Neuronal stem cell (in vitro differentiated cells): ENCODE results near the gene HCK.

Source experiments
- DNase-seq: peaks from one replicate; pipeline ENCODE4 v3.0.0-alpha.2; 2013; ENCODE audit warnings: low spot score
- H2AFZ ChIP-seq: one replicate; pipeline ENCODE4 v1.6.1; 2013; ENCODE audit warnings: mild to moderate bottlenecking, low read length, inconsistent platforms
- H2AK5ac ChIP-seq: 2 replicates; pipeline ENCODE4 v1.6.1; 2013; ENCODE audit warnings: low read depth, mild to moderate bottlenecking, inconsistent platforms, low read length, moderate library complexity, mixed read lengths
- H2BK120ac ChIP-seq: 2 replicates; pipeline ENCODE4 v1.6.1; 2013; ENCODE audit warnings: low read depth, mild to moderate bottlenecking, inconsistent platforms, low read length, moderate library complexity, mixed read lengths
- H2BK12ac ChIP-seq: one replicate; pipeline ENCODE4 v1.6.1; 2013; ENCODE audit warnings: low read length, inconsistent platforms
- H2BK15ac ChIP-seq: 2 replicates; pipeline ENCODE4 v1.6.1; 2013; ENCODE audit warnings: mild to moderate bottlenecking, low read length, inconsistent platforms, mixed read lengths
- H2BK5ac ChIP-seq: one replicate; pipeline ENCODE4 v1.6.1; 2013; ENCODE audit warnings: inconsistent platforms, mild to moderate bottlenecking, low read length, moderate library complexity
- H3K14ac ChIP-seq: one replicate; pipeline ENCODE4 v1.6.1; 2013; ENCODE audit warnings: low read length, inconsistent platforms
- H3K18ac ChIP-seq: 2 replicates; pipeline ENCODE4 v1.6.1; 2013; ENCODE audit warnings: low read length, inconsistent platforms
- H3K23ac ChIP-seq: 2 replicates; pipeline ENCODE4 v1.6.1; 2013; ENCODE audit warnings: low read depth, mild to moderate bottlenecking, mixed read lengths, low read length, inconsistent platforms; ENCODE audit not compliant: poor library complexity
- H3K27ac ChIP-seq: replicated peaks from 3 replicates; pipeline ENCODE4 v1.5.1; 2013; ENCODE audit warnings: low read length, inconsistent platforms
- H3K27me3 ChIP-seq, 3 experiments: 2 replicates each; pipeline ENCODE4 v1.6.1; 2013; ENCODE audit warnings: low read length in 3 of 3, mild to moderate bottlenecking in 2 of 3, inconsistent platforms in 1 of 3, low read depth in 1 of 3, mixed read lengths in 1 of 3, moderate library complexity in 1 of 3; ENCODE audit not compliant: control insufficient read depth in 3 of 3, insufficient read depth in 3 of 3
- H3K36me3 ChIP-seq, 2 donors: replicated peaks in 1 of 2; 2 replicates each; pipeline ENCODE4 v1.6.1; 2013; ENCODE audit warnings: low read length in 2 of 2; ENCODE audit not compliant: control insufficient read depth in 2 of 2, insufficient read depth in 2 of 2
- H3K4ac ChIP-seq: 2 replicates; pipeline ENCODE4 v1.6.1; 2013; ENCODE audit warnings: inconsistent platforms, mild to moderate bottlenecking, low read length, moderate library complexity
- H3K4me1 ChIP-seq, 2 donors: 1 replicate in 1 of 2; 2 replicates in 1 of 2; pipeline ENCODE4 v1.6.1; 2013; ENCODE audit warnings: low read length in 2 of 2, low read depth in 1 of 2; ENCODE audit not compliant: control insufficient read depth in 2 of 2, insufficient read depth in 1 of 2
- H3K4me2 ChIP-seq: one replicate; pipeline ENCODE4 v1.6.1; 2013; ENCODE audit warnings: mild to moderate bottlenecking, low read length, inconsistent platforms; ENCODE audit not compliant: insufficient read depth, poor library complexity, severe bottlenecking
- H3K4me3 ChIP-seq, 2 donors: 2 replicates each; pipeline ENCODE4 v1.5.1; 2013; ENCODE audit warnings: low read length in 2 of 2, mild to moderate bottlenecking in 2 of 2, inconsistent platforms in 1 of 2, moderate library complexity in 1 of 2
- H3K79me1 ChIP-seq: one replicate; pipeline ENCODE4 v1.6.1; 2013; ENCODE audit warnings: low read depth, mild to moderate bottlenecking, inconsistent platforms, low read length, moderate library complexity
- H3K9ac ChIP-seq: one replicate; pipeline ENCODE4 v1.6.1; 2013; ENCODE audit warnings: mild to moderate bottlenecking, low read depth, low read length, inconsistent platforms; ENCODE audit not compliant: poor library complexity
- H3K9me3 ChIP-seq, 2 donors: replicated peaks in 1 of 2; 2 replicates each; pipeline versions ENCODE3 to v1.6.1; 2013; ENCODE audit warnings: low read length in 2 of 2, mild to moderate bottlenecking in 2 of 2, inconsistent platforms in 1 of 2, low read depth in 1 of 2, mixed read lengths in 1 of 2, moderate library complexity in 1 of 2; ENCODE audit not compliant: control insufficient read depth in 2 of 2, insufficient read depth in 1 of 2
- H4K8ac ChIP-seq: one replicate; pipeline ENCODE4 v1.6.1; 2013; ENCODE audit warnings: low read depth, mild to moderate bottlenecking, inconsistent platforms, low read length, moderate library complexity
- H4K91ac ChIP-seq: one replicate; pipeline ENCODE4 v1.6.1; 2013; ENCODE audit warnings: low read length, low read depth, mild to moderate bottlenecking, inconsistent platforms; ENCODE audit not compliant: poor library complexity
- WGBS, 2 donors: extraction: QIAGEN DNeasy Blood & Tissue Kit; methylation state at CpG; one replicate each; pipeline ENCODE4 v1.1.7; 2013; ENCODE audit warnings: missing lambda C conversion rate in 2 of 2, mixed read lengths in 1 of 2; ENCODE audit not compliant: insufficient read length in 2 of 2, insufficient replicate concordance in 1 of 2; ENCODE audit errors: extremely low coverage in 2 of 2; 5-methylcytosine and 5-hydroxymethylcytosine counted together

The HCK gene

DNA sequence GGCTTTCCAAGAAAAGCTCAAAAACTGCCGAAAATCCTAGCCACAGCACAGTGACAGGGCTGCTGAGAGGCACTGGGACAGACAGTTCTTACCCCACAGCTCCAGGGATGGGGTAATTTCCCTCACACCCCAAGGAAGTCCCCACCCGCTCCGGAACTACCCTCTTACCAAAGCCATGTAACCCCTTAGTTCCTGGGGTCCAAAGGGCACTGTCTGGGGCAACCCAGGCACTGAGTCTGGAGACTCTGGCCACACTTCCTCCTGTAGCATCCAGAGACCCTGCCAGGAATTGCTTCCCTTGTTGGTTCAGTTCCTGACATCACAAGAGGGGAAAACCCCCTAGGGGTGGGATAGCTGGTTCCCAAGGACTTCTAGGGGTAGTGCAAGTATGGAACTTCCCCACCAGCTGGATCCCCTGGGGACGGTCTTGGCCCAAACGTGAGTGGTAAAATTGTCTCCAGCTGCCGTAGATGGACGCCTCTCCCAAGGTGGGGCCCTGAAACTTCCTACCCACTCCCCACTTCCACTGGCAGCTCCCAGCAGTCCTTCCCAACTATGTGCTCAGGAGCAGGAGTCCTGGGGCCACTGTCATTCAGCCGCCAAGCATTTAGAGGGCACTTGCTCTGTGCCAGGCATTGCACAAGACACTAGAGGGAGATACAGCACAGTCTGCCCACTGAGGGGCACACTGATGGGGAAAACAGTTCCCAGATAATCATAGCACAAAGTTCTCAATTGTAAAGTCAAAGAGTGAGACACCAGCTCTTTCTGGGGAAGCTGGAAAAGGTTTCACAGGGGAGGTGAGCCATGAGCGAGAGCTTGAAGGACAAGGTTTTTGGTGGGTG lies 17.2 kb upstream of the HCK start:
- Histone ChIP-seq H2BK5ac (no peak overlapping the region), H2AFZ (no peak overlapping the region), H2BK120ac (no peak overlapping the region), H3K4me2 (no peak overlapping the region), H3K23ac (no peak overlapping the region), H4K91ac (no peak overlapping the region), H4K8ac (no peak overlapping the region), H2BK15ac (no peak overlapping the region), H2BK12ac (no peak overlapping the region), H3K36me3 (no peaks in the 10 kb centered on the region), H3K4me3 (no peak overlapping the region), H2AK5ac (peak overlapping the region; percentile 11), H3K9me3 (no peaks in the 10 kb centered on the region), H3K27ac (no peak overlapping the region), H3K4me1 (peaks cover 0 to 1% of the 10 kb centered on the region in 2 donors), H3K9ac (no peak overlapping the region), H3K79me1 (no peaks in the 10 kb centered on the region), H3K14ac (no peak overlapping the region), H3K18ac (peak overlapping the region; percentile 16), H3K27me3 (peaks cover 0 to 52% (median 8%) of the 10 kb centered on the region in 3 experiments), H3K4ac (no peak overlapping the region)
- no peak for DNase-seq
- no CpG with 5 or more reads among the region's 9 CpGs for WGBS, 2 donors

GRCh38 chr20:32035426-32035779 lies 16.6 kb upstream of the HCK start:
- no peak overlapping the region for H3K4me3 ChIP-seq
- H3K9ac ChIP-seq = no peak overlapping the region
- H2AK5ac ChIP-seq = no peak overlapping the region
- H3K79me1 ChIP-seq = no peaks in the 10 kb centered on the region
- no peak overlapping the region for H3K23ac ChIP-seq
- H3K18ac ChIP-seq = no peak overlapping the region
- no peaks in the 10 kb centered on the region for H3K9me3 ChIP-seq
- H3K14ac ChIP-seq = no peak overlapping the region
- no peak overlapping the region for H4K8ac ChIP-seq
- H2BK12ac ChIP-seq = no peak overlapping the region
- H3K4me1 ChIP-seq = peaks cover 0 to 1% of the 10 kb centered on the region in 2 donors
- H2AFZ ChIP-seq = no peak overlapping the region
- H2BK120ac ChIP-seq = no peak overlapping the region
- H3K27me3 ChIP-seq = peaks cover 0 to 48% (median 8%) of the 10 kb centered on the region in 3 experiments
- H3K4ac ChIP-seq = no peak overlapping the region
- no peaks in the 10 kb centered on the region for H3K36me3 ChIP-seq
- no CpG with 5 or more reads among the region's 8 CpGs for WGBS, 2 donors
- no peak for DNase-seq
- H2BK15ac ChIP-seq = no peak overlapping the region
- H3K27ac ChIP-seq = no peak overlapping the region
- H3K4me2 ChIP-seq = no peak overlapping the region
- no peak overlapping the region for H2BK5ac ChIP-seq
- H4K91ac ChIP-seq = no peak overlapping the region

DNA sequence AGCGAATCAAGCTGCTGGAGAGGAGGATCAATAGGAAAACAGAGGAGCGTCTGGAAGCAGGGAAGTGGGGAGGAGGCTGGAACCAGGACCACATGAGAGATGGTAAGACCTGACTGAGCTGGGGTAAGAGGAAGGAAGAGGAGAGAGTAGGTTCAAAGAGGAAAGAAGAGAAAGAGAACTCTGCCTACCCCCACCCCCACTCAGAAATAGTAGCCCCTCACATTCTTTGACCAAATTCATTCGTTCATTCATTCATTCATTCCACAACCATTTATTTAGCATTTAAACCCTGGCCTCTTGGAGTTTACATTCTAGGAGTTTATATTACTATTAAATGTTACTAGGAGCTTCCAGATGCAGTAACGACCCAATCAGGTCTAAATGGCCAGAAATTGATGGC lies 15.8 kb upstream of the HCK start:
- Histone ChIP-seq H4K91ac (no peak overlapping the region), H3K27ac (no peak overlapping the region), H3K14ac (no peak overlapping the region), H3K9me3 (no peaks in the 10 kb centered on the region), H3K4me1 (peaks cover 0 to 2% of the 10 kb centered on the region in 2 donors), H3K79me1 (no peaks in the 10 kb centered on the region), H3K4me2 (no peak overlapping the region), H3K27me3 (peaks cover 0 to 48% (median 2%) of the 10 kb centered on the region in 3 experiments), H3K18ac (no peak overlapping the region), H2AFZ (no peak overlapping the region), H2BK120ac (no peak overlapping the region), H3K9ac (no peak overlapping the region), H4K8ac (no peak overlapping the region), H2AK5ac (no peak overlapping the region), H3K4me3 (no peak overlapping the region), H2BK5ac (no peak overlapping the region), H3K4ac (no peak overlapping the region), H3K23ac (no peak overlapping the region), H2BK12ac (no peak overlapping the region), H3K36me3 (no peaks in the 10 kb centered on the region), H2BK15ac (no peak overlapping the region)
- 100% methylated on average over 1 of the region's 4 CpGs; no CpG with 5 or more reads in 1 of the 2 donors for WGBS, 2 donors
- no peak for DNase-seq

- Histone ChIP-seq H3K9ac (no peak overlapping the region), H3K23ac (no peak overlapping the region), H3K4me2 (no peak overlapping the region), H3K27me3 (peaks cover 0 to 48% (median 2%) of the 10 kb centered on the region in 3 experiments), H2BK120ac (no peak overlapping the region), H2BK5ac (no peak overlapping the region), H2AFZ (no peak overlapping the region), H3K4ac (no peak overlapping the region), H3K4me1 (peaks cover 0 to 2% of the 10 kb centered on the region in 2 donors), H2BK12ac (no peak overlapping the region), H2BK15ac (no peak overlapping the region), H3K9me3 (no peaks in the 10 kb centered on the region), H3K36me3 (no peaks in the 10 kb centered on the region), H3K18ac (no peak overlapping the region), H4K91ac (no peak overlapping the region), H4K8ac (no peak overlapping the region), H3K79me1 (no peaks in the 10 kb centered on the region), H2AK5ac (no peak overlapping the region), H3K4me3 (no peak overlapping the region), H3K27ac (no peak overlapping the region), H3K14ac (no peak overlapping the region)
- no peak for DNase-seq
- no CpG with 5 or more reads among the region's 10 CpGs for WGBS, 2 donors
Observed at GRCh38 chr20:32036716-32037485, 15.1 kb upstream of the HCK start.
